Measurements from ENCODE around the gene PLPP4.
A peak's percentile ranks its signal among the peaks of the same experiment; 100 is the strongest.

The PLPP4 gene

DNA sequence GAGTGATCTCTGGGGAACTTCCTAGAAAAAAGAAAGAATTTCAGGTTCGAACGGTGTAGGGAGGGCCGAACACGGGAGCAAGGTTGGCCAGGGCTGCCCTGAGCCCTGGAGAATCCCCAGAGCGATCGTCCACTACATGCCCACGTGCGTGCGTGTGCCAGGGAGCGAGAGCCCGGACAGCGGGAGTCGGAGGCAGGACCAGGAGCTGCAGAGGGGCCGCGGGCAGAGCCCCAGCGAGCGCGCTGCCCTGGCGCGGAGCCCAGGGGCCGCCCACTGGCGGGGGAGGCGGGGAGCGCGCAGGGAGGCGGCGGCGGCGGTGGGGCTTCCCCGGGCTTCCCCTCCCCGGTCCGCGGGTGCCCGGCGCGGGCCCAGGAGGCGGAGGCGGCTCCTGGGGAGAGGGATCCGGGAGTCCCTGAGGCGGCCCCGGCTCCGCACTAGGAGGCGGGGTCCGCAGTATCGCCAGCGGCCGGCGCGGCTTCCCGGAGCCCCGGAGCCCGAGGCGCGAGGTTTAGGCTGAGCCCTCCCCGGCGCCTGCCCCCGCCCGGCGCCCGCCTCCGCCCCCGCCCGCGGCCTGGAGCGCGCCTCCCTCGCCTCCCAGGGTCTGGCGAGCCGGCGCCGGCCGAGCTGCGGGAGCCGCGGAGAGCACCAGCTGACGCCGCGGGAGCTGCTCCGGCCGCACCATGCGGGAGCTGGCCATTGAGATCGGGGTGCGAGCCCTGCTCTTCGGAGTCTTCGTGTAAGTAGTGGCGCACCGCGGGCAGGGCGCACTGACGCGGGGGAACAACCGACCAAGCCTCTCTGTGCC lies at the start of gene PLPP4:
Gene PLPP4, plus strand, starts transcription at position 602 of the 805 bp plus-strand sequence. Its CDS starts 79 bp downstream, at position 681.
- peak in 1 of 2 experiments; percentile 4 for DNase-seq

DNA sequence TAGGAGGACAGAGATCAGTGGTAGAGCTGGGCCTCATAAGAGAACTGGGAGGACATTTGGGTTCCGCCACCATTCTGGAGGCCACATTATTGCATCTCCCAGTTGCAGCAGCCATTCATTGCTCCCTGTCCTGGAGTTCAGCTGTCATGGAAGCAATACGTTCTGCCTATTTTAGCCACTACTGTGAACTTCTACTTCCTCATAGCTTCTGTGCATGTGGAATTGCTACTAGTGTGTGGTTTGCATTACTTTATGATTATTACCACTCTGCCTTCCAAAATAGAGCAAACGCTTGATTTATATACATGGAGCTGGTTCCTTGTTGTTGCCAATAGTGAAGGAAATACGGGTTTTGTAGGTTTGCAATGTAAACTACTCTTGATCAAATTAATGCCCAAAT lies 47.2 kb upstream of the PLPP4 start:
- no peak for DNase-seq

DNA sequence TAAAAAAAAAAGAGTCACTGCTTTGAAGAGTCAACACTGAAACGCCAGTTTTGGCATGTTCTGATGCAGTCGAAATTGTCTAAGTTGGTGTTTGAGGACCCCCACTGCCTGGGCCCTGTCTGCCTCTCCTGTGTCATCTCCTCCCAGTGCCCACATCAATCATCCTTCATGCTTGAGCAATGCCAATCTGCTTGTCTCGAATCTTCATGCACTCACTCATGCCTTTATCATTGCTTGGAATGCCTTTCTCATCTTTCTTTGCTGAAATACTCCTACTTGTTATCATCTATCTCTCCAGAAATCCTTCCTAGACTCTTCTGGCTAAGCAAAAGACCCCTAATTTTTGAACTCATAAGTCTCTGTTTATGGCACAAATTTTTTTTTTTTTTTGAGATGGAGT lies 42.1 kb upstream of the PLPP4 start:
- no peak for DNase-seq

DNA sequence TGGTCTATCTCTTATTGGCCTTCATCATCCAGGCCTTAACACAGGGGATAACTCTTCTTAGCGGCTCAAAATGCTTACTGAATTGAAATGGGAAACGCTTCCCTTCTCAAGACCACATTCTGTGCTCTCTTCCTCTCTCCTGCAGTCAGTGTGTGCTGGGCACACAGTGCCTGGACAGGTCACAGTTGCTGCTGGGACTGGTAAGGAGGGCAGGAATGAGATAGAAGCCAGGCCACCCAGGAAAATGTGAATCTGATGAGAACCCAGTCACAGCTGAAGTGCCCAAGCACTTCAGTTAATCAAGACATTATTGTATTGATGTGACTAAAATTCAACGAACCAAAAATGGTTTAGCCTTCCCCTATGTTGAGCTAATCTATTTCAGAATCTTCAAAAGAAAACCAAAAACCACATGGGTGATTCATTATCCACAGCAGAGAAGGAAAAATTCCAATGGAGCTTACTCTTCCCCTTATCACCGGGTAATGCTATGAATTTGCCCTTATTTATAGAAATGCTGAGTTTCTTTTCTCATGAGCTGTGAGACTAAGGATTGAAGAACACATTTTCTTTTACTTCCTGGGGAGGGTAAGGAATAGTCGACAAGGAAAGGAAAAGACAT lies 41.2 kb upstream of the PLPP4 start:
- DNase-seq = peak; percentile 23 to 61

DNA sequence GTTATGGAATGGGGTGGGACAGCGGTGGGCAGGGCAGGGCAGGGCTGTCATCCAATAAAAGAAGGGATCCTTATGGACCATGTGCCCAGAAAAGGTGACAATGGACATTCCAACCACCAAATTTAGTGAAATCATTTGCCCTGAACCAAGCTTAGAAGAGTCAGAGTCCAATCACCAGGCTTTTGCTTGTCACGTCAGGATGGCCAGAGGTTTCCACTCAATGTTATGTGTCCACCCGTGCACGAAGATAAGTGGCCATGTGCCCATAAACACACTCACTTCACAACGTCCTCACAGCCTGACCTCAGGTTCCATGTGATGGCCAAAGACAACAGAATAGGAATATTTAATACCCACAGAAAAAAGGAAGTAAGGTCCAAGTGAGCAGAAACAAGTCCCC lies 36.6 kb upstream of the PLPP4 start:
- no peak for DNase-seq

DNA sequence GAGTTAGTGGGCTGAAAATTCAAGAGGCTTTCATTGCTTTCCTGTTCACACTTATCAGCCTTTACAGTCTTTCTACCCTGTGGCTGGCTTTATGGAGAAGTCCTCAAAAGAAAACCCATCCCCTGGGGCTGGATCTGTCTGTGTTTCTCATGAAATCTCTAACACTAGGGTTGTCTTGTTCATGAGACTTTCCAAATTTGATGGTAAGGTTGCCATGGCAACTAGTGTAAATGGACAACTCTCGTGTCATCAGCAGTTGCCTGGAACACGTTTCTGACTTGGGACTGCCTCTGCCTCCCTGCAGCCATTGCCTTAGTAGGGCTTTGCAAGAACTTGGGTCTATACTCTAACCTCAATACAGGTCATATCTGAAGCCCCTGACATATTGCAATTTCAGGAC lies 35.8 kb upstream of the PLPP4 start:
- no peak for DNase-seq

DNA sequence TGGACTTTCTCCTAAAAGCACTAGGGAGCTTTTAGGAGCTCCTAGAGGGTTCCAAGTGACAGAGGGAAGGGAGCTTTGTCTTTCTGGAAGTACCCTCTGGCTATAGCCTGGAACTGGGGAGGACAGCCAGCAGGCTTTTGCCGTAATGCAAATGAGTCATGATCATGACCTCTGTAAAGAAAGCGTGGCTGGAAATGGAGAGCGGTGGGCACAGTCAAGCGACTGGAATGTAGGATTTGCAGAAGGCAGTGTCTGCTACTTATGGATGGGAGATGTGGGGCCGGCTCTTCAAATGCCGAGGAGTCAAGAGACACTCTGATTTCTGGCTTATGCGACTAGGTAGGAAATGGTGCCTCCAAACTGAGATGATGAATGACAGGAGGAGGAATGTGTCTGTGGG lies 34.6 kb upstream of the PLPP4 start:
- DNase-seq = no peak

DNA sequence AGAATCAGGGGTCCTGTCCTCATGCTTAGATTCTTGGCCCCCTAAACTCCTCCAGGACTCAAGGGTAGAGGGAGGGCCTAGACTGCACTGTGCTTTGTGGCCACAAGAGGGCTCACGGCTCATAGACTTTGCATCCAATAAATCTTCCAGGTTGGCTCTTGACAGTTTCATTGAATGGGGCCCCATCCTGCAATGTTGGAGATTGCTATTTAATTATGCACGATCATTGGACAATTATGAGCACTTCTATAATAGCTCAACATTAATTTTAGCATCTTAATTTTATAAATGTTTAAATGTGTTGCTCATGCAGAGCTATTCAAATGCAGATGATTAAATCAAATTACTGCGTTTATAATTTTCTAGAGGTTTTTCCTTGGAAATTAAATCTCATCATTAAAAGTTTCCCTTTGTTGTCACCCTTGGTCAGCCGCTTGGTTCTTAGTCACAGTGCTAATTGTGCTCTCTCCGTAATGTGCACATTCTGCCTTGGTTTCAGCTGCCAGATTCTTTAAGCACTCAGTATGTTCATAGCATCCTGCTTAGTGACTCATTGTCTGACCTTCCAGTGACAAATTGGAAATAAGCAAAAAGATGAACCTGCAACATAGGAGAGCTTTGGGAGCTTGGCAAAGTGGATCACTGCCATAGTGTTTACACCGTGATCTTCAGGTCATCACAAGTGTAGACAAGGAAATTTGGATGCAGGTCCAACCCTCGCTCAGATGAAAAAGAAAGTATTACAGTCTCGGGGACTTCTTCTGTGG lies 33.4 kb upstream of the PLPP4 start:
- DNase-seq = peak; percentile 6 to 43

DNA sequence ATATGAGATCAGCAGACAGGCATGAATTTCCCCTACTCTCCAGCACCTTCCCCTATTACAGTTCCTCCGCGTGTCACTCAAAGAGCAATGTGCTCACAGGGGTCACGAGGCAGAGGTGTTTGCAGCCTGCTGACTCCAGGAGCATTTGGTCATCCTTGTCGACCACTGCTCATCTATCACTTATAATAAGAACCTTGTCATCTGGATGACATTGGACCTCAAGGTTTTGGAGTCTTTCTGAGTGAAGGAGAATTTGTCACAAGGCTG lies 32.9 kb upstream of the PLPP4 start:
- DNase-seq = peak in 1 of 2 experiments; percentile 31

DNA sequence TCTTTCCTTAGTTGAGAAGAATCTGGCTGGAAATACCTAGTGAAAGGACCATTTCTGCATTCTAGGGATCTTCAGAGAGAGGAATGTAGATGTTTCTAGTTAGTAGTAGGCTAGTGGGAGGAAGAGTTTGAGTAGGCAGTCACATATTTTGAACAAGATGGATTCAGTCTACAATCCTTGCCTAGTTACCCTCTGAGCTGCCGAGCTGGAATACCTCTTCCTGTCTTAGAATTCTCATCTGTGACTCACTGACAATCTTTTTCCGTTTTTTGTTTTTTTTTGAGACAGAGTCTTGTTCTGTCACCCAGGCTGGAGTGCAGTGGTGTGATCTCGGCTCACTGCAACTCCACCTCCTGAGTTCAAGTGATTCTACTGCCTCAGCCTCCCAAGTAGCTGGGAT lies 30.7 kb upstream of the PLPP4 start:
- no peak for DNase-seq

DNA sequence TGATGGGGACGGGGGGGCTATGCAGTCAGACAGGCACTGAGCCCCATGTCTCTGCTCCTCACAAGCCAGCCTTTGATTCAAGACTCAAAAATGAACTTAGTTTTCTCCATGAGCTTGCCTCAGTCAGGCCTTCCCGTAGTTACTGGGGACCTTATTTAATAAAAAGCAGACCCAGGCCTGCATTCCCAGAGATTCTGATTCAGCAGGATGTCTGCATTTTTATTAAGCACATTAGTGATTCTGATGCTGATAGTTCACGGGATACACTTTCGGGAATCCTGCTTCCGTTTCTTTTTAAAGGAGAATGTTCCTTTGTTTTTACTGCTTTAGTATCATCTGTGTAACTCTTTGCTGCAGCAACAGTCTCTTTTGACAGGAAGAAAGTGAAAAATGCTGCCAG lies 28.3 kb upstream of the PLPP4 start:
- DNase-seq = no peak

DNA sequence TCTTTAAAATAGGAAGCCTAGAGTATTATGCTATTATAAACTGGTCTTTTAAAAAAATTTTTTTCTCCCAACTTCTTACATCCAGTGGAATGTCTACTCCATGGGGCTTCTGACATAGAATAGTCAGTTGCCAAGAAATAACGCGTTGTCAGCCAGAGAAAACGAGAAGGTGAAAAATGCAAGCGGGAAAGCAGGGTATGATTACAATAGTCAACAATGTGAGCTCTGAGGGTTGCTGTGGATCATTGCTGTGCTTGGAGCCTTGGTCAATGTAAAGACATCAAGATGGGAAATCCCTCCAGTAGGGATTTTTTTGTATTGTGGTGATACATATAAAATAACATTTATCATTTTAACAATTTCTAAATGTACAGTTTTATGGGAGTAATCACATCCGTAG lies 27.6 kb upstream of the PLPP4 start:
- DNase-seq = no peak

DNA sequence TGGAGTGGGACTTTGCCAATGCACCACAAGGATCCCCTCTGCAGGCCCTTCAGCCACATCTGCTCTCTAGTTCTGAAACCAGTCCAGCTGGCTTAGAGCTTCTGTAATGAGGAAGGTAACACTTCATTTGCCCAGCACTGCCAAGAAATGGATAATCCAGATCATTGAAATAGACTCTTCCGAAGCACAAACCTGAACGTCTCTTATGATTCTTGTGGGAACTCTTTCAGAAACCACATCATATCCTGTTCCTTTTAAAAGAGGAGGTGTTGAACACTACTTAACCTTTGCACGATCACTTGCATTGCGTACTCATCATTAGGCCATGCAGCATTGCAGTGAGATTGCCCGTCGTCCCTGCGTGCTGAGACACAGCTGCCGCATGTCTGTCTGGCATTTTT lies 25.8 kb upstream of the PLPP4 start:
- DNase-seq = no peak

DNA sequence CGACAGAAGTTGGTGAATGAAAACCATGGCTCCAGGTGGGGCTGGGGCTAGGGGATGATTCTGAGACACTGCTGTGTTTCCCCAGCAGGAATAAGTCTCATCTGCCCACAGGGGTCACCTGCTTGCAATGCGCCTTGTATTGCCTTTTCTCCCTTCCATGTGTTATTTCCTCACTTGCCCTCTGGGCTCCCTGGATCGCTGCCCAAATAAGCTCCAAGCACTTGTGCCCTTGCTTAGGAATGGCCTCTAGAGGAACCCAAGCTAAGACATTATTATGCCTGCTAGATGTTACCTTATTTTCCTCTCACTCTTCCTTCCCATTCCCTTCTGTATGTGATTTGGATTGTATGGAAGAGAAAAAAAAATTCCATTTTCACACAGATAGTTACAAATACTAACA lies 24.8 kb upstream of the PLPP4 start:
- DNase-seq = no peak

DNA sequence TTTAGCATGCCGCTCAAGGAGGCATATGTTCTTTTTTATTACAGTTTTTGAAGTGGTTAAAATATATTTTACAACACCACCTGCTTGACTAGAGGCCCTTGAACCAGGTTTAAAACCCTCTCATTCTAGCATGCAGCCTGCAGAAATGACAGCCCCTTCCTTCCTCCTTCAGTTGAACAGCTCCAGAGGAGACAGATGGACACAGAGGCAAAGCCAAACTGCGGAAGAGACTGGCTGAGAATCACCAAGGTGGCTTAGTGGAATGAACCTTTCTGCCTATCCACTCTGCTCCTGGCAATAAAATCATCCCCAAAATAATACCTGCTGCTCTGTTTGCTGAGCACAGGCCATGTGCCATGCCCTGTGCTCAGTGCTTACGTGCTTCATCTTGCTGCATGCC lies 23.9 kb upstream of the PLPP4 start:
- DNase-seq = no peak

DNA sequence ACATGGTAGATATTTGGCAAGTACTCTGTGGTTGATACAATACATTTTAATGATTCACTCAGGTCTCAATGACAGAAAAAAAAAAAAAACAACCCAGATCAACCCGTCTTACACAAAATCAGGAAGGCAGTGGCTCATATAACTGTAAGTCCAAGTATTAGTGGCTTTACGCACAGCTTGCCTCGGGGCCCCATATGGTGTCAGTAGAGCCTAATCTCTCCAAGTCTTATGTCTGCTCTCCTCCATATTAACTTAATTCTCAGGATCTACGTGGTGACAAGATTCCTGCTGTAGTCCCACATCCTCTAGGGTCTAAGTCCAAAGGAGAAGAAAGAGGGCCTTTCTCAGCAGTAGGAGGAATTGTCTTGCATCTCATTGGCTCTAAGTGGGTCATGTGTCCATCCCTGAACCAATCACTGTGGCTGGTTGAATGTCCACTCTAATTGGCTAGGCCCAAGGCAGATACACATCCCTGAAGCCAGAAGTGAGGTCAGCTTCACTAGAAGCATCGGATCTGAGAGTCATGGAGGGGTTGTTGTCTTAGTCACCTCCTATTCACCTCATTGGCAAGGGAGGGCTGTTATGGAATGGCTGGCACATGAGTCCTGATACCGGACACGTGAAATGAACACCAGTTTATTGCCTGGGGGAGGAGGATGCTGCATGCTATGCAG lies 20.5 kb upstream of the PLPP4 start:
- DNase-seq = no peak

DNA sequence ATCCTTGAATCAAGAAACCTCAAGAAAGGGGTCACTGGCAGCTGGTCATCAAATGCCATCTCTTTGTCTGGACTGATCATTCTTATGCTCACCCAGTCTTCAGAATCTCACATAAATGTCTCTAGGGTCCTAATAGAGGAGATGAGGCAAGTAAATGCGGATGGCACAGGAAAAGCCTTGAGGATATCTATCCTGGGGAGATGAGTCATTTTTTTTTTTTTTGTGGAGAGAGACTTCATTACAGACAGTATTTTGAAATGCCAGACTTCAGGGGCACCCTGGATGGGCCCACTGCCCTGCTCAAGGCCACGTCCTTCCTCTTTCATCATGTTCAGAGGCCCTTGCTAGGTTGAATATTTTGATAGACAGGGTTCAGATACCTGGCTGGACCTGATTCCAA lies 19.5 kb upstream of the PLPP4 start:
- DNase-seq = no peak

DNA sequence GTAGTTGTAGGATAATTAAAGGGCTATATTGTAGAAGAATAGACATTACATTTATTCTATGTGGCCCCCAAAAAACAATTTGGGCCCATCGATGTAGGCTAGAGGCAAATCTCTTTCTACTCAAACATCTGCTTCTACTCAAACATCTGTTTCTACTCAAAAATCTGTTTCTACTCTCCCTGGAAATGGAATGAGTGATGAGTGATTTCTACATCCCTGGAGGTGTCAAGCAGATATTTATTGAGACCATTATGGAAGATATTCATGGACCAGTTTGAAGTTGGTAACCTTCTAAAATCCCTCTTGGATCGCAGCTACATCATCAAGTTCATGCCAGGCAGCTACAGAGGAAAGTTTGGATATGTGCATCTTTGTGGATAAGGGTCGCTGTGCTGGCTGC lies 5.1 kb upstream of the PLPP4 start:
- no peak for DNase-seq

DNA sequence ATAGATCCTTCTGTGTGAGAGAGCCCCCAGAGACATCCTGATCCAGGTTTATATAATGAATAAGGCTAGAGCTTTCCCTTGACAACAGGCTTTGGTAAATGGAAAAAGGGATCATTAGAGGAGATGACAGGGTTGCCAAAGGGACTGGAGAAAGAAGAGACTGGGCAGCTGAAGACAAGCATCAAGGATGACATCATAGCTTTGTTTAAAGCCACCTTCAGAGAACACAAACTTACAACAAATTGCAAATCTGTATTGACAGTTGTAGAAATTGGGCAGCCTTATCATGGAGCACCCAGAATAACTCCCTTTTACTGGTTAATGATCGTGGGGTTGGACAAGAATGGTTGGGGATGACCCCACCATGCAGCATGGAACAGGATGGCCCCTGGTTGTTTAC lies 3.7 kb upstream of the PLPP4 start:
- DNase-seq = no peak

DNA sequence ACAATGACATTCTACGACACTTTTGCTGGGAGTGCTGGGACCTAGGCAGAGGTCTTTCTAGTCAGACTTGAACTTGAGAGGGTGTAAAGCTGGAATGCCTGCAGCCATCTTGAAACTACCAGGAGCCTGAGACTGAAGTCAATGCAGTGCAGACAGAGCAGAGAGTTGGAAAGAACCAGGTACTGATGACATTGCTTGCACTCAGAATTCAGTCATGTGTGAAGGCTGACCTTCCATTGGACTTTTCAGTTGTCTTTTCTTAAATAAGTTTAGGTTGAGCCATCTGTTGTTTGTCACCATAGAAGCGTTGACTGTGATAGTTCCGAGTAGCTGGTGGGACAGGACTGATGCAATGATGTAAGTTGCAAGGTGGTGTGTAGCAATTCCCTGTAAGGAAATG lies 3.1 kb upstream of the PLPP4 start:
- DNase-seq = no peak

DNA sequence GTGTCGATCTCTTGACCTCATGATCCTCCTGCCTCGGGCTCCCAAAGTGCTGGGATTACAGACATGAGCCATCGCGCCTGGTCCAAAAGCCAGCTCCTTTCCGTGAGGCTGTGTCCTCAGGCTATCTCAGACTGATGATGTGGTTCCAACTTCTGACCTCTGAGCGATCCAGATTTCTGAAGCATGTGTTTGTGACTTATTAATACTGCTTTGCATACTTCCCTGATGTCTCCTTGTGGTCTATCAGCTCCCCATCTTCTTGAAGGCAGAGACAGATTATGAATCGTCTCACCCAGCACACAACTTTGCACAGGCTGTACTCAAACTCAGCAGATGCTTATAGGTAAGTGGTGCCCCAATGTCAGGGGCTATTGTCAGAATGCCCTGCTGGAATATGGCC lies 2.0 kb upstream of the PLPP4 start:
- no peak for DNase-seq

DNA sequence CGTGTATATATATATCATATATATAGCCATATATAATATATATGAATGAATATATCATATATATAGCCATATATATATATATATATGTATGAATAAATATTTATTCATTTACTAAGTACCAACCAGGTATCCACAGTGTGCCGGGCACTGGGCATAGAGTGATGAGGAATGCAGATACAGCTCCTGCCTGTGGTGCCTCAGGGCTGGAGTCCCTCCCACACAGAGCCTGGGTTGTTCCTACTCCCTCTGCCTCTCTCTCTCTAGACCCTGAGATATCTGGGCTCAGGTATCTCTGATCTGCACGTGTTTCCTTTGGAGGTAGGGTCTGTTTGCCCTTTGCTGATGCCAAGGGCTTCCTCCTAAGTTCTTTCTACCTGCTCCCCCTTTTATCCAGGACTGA lies 1.4 kb upstream of the PLPP4 start:
- DNase-seq = no peak

DNA sequence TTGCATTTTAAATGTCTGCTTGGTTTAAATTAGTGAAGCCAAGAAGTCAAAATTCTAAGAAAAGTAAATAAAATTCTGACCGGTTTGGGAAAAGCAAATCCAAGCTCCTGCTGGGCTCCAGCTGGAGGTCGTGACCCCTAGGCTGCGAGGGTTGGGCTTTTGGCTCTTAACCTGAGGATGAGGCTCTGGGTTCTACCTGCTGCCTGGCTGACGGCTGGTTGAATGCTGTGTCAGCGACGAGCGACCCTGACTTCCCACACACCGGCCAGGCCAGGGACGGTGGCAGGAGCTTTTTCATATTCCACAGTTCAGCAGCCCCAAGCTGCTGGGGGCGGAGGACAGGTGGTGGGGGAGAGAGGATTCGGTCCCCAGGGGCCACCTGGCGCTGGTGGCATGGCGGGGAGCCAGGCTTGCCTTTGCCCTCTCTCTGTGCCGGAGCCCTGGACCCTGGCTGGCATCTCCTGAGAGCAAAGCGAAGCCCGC lies 843 bp upstream of the PLPP4 start:
- no peak for DNase-seq
